ENCODE data around the gene NR4A1. TPM values are rescaled to one million over a fixed set of nuclear protein-coding genes. Genes with fewer than 3 reads are reported as not detected.

Gene NR4A1
- total RNA-seq = 11.5 and 66.0 TPM in 2 replicates

DNA sequence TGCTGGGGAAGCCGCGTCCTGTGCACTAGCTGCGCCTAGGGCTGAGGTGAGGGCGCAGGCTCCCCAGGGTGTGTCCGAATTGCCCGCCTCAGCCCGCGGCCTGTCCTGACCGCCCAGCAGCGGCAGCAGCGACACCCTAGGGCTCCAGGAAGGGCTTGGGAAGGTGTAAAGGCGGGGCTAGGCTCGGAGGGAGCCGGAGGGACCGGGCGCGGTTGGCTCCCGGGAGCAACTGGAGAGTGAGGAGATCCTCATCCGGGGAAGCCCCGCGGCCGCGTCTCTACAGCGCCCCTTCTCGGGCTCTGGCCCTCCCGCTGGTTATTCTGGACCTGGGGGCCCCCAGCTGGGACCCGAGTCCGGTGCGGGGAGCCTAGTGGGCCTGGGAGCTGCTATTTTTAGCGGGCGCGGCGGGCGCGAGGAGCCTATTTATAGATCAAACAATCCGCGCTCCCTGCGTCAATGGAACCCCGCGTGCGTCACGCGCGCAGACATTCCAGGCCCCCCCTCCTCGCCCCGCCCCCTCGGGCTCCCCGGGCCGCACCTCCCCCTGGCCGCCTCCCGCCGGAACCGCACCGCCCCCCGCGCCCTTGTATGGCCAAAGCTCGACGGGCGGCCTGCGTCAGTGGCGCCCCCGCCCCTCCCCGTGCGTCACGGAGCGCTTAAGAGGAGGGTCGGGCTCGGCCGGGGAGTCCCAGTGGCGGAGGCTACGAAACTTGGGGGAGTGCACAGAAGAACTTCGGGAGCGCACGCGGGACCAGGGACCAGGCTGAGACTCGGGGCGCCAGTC is at the start of gene NR4A1:
Gene NR4A1, plus strand, starts transcription at position 685 of the 784 bp plus-strand sequence. CDS start 2,887 bp downstream, outside the sequence.

DNA sequence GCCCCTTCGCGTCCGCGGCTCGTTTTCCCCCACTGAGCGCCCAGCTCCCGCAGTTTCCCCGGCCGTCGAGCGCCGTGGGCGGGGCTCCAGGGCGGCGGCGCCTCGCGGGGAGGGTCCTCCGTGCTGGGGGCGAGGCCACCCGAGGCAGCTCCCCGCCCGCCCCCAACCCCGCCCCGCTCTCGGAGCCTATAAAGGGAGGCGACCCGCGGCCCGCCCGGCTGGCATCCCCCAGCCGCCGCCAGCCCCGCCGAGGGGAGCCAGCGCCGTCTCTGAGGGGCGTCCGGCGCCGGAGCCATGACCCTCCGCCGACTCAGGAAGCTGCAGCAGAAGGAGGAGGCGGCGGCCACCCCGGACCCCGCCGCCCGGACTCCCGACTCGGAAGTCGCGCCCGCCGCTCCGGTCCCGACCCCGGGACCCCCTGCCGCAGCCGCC is 44.5 kb upstream of the NR4A1 start, which contains the start of gene TAMALIN:
Gene TAMALIN, plus strand, starts transcription at position 221 of the 432 bp plus-strand sequence. Its CDS starts 74 bp downstream, at position 295.

DNA sequence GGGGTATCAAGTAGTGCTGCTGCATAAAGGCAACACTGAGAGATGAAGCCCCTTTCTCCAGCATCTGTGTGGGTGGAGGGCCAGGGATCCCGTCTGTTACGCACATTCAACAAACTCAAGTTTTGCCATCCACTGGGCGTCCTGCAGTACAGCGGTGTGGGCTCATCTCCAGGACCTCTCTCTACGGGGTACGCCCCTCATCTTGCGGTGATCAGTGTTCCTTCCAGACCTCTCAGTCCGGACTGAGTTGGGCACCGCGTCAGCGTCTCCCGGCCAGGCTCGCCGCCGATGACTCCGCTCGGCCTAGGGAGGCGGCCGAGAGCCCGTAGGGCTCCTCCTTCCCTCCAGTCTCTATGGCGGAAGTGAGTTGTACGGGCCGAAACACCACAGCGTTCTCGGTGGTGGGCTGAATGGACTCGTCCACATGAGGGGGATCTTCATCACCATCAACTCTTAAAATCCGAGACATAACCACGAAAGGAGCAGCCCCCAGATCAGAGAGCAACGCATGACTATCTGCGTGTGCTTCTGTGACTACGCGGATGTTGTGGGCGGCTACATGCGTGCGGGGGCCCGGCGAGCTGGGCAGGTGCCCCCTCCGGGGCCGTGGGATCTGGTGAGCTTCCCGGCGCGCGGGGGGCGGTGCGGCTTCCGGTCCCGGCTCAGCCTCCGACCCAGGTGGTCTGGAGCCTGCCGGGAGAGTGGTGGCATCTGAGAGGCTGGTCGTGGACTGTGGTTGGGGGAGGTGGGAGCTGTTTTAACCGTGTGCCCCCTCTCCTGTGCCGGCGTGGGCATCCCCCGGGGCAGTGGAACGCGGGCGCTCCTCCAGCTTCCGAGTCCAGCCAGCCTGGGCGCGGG is 18.3 kb downstream of the NR4A1 start, which contains the start of gene ATG101:
Gene ATG101, plus strand, starts transcription at position 652 of the 858 bp plus-strand sequence. CDS start 3,673 bp downstream, outside the sequence.

DNA sequence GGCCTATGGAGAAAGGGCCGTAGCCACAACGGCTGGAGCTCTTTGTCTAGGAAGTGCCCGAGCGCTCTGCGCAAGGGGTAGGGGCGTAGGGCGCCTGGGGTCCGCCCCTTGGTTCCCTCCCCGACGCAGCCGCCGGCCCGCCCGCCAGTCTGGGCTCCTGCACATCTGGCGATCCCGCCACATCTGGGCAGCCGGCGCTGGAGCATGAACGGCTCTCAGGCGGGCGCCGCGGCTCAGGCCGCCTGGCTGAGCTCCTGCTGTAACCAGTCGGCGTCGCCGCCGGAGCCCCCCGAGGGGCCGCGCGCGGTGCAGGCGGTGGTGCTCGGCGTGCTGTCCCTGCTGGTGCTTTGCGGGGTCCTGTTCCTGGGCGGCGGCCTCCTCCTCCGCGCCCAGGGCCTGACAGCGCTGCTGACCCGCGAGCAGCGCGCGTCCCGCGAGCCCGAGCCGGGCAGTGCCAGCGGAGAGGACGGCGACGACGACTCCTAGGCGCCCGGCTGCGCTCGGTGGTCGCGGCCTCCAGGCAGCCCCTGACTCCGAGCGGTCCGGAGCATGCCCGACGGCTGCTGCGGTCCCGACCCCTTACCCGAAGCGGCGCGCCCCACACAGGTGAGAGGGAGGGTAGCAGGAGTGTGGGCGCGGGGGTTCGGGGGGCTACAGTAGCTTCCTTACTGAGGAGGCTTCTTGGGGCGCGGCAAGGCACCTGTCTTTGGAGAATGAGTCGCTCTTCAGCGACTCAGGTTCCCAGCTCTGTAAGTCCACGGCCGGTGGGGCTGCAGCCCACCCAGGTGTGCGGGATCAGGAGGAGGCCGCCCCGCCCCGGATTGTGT is 28.5 kb downstream of the NR4A1 start, which contains the start of gene SMIM41:
Gene SMIM41, plus strand, starts transcription at position 129 of the 827 bp plus-strand sequence. Its CDS starts 76 bp downstream, at position 205.

Other genes starting within 250 kb of the NR4A1 start
- 0.13 and 0.32 TPM in 2 replicates for gene FIGNL2, start 202.7 kb upstream of the NR4A1 start, total RNA-seq
- 0.13 and 0.24 TPM in 2 replicates for gene ANKRD33, start 163.3 kb upstream of the NR4A1 start, total RNA-seq
- gene ACVRL1, start 143.9 kb upstream of the NR4A1 start, total RNA-seq = 39.7 and 174 TPM in 2 replicates
- gene ACVR1B, start 99.7 kb upstream of the NR4A1 start, total RNA-seq = 9.1 and 18.8 TPM in 2 replicates
- 4.5 and 19.5 TPM in 2 replicates for gene TAMALIN, start 44.5 kb upstream of the NR4A1 start, total RNA-seq
- gene ATG101, start 18.5 kb downstream of the NR4A1 start, total RNA-seq = 40.4 and 85.7 TPM in 2 replicates
- 0.13 and 50.8 TPM in 2 replicates for gene SMIM41, start 28.3 kb downstream of the NR4A1 start, total RNA-seq
- gene KRT80, start 140.6 kb downstream of the NR4A1 start, total RNA-seq = 0.64 and 0.91 TPM in 2 replicates
- 5.2 and 235 TPM in 2 replicates for gene KRT7, start 181.8 kb downstream of the NR4A1 start, total RNA-seq
- gene KRT86, start 223.2 kb downstream of the NR4A1 start, total RNA-seq = not detected in 2 replicates
- 0.64 and 1.6 TPM in 2 replicates for gene KRT81, start 240.1 kb downstream of the NR4A1 start, total RNA-seq

Measured in epithelial cell of alveolus of lung (primary cell).